Measurements from ENCODE around the gene GABBR1.

Gene GABBR1

GRCh38 chr6:29529956-29530355 lies 103.0 kb downstream of the GABBR1 start (continued):
- no peak for TF ChIP-seq ELK4 (IDR thresholded peaks at IDR 0.05; ENCODE audit: borderline replicate concordance, low read depth, low read length)
- TF ChIP-seq ZNF366 (tag by site-specific recombination; conservative IDR thresholded peaks at IDR 0.05), result no peak

DNA sequence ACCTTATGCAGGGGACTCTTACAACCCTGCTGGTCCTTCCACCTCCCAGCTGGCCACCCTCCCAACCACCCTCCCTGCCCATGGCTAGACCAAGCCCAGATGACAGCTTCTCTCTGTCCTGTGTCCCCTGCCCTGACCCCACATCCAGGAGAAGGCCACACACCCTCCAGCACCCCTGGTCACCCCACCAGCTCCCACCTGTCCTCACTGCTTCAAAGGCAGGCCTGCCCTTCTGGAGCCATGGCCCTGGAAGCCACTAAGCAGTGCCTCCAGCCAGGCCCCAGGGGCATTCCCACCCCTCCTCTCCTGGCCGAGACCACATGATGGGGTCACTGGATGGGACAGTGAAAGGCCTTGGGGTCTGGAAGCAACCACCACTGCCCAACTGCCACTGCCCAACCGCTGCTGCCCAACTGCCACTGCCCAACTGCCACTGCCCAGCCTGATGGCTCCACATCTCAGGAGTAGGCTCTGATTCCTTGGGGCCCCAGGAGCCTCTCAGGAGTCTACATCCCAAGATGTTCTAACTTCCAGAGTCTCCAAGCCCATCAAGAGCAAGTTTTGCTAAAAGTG lies 103.9 kb downstream of the GABBR1 start:
- Histone ChIP-seq H3K9me3 (ENCODE audit: control insufficient read depth, insufficient read depth, low read depth, low read length) (no peaks in the 10 kb centered on the region), H3K27ac (ENCODE audit: extremely low read depth, low read depth, low read length) (no peak overlapping the region), H3K4me3 (ENCODE audit: low read depth, low read length) (no peak overlapping the region), H3K36me3 (ENCODE audit: control insufficient read depth in 2 of 2, insufficient read depth in 1 of 2, low read length in 2 of 2) (no peaks in the 10 kb centered on the region), H3K4me1 (ENCODE audit: control insufficient read depth, insufficient read depth, low read length) (no peaks in the 10 kb centered on the region)
- ChIA-PET CTCF (no interaction called here), POLR2A (interaction anchor here (0.6 kb wide), 1 partner anchor 68 kb away, joined by 5 read pairs; no protein-coding TSS in a partner anchor)
- TF ChIP-seq, protein P1, sequence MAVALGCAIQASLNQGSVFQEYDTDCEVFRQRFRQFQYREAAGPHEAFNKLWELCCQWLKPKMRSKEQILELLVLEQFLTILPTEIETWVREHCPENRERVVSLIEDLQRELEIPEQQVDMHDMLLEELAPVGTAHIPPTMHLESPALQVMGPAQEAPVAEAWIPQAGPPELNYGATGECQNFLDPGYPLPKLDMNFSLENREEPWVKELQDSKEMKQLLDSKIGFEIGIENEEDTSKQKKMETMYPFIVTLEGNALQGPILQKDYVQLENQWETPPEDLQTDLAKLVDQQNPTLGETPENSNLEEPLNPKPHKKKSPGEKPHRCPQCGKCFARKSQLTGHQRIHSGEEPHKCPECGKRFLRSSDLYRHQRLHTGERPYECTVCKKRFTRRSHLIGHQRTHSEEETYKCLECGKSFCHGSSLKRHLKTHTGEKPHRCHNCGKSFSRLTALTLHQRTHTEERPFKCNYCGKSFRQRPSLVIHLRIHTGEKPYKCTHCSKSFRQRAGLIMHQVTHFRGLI (tag by site-specific recombination; IDR thresholded peaks at IDR 0.05), result peak; percentile 22; the same call in 1 of the 2 replicates
- TF ChIP-seq ZBTB1 (tag by site-specific recombination; IDR thresholded peaks at IDR 0.05), result no peak

- Histone ChIP-seq H3K4me3 (ENCODE audit: low read depth, low read length) (no peak overlapping the region), H3K9me3 (ENCODE audit: control insufficient read depth, insufficient read depth, low read depth, low read length) (no peaks in the 10 kb centered on the region), H3K36me3 (ENCODE audit: control insufficient read depth in 2 of 2, insufficient read depth in 1 of 2, low read length in 2 of 2) (no peaks in the 10 kb centered on the region), H3K4me1 (ENCODE audit: control insufficient read depth, insufficient read depth, low read length) (no peaks in the 10 kb centered on the region), H3K27ac (ENCODE audit: extremely low read depth, low read depth, low read length) (no peak overlapping the region)
- ChIA-PET CTCF (no interaction called here), POLR2A (no interaction called here)
- TF ChIP-seq ZNF792 (tag by site-specific recombination; IDR thresholded peaks at IDR 0.05), result no peak
- no peak for TF ChIP-seq ZNF423 (tag by site-specific recombination; IDR thresholded peaks at IDR 0.05)
- TF ChIP-seq ZFP37 (tag by site-specific recombination; IDR thresholded peaks at IDR 0.05), result no peak
- no peak for TF ChIP-seq REPIN1 (tag by site-specific recombination; IDR thresholded peaks at IDR 0.05; ENCODE audit: low read depth)
- no peak for TF ChIP-seq ZNF785 (tag by site-specific recombination; IDR thresholded peaks at IDR 0.05)
- no peak for TF ChIP-seq ZBTB49 (tag by site-specific recombination; IDR thresholded peaks at IDR 0.05; ENCODE audit: low read depth)
These were observed 104.6 kb downstream of the GABBR1 start for GRCh38 chr6:29528300-29528931.

- no peak for TF ChIP-seq ZBTB21 (tag by site-specific recombination; IDR thresholded peaks at IDR 0.05)
- H3K4me3 ChIP-seq (ENCODE audit: low read depth, low read length), result no peak overlapping the region
- H3K4me1 ChIP-seq (ENCODE audit: control insufficient read depth, insufficient read depth, low read length), result no peaks in the 10 kb centered on the region
- ChIA-PET POLR2A (no interaction called here), CTCF (no interaction called here)
- no peaks in the 10 kb centered on the region for H3K36me3 ChIP-seq (ENCODE audit: control insufficient read depth in 2 of 2, insufficient read depth in 1 of 2, low read length in 2 of 2)
- no peak overlapping the region for H3K27ac ChIP-seq (ENCODE audit: extremely low read depth, low read depth, low read length)
- H3K9me3 ChIP-seq (ENCODE audit: control insufficient read depth, insufficient read depth, low read depth, low read length), result no peaks in the 10 kb centered on the region
These were observed 105.4 kb downstream of the GABBR1 start for GRCh38 chr6:29527564-29527963.

Data from HEK293 (cell line).